WTC11 (cell line): Measurements from ENCODE around the gene SLC9A9. TPM values are rescaled to one million over a fixed set of nuclear protein-coding genes. Genes with fewer than 3 reads are reported as not detected.

Experiments
- ATAC-seq: fragments of 200-7000 bp; cut with Tn5 transposase; 2 replicates; pipeline ENCODE4 v1.10.0; 2021; ENCODE audit warnings: mild to moderate bottlenecking, moderate library complexity
- CTCF ChIA-PET: fragments of 300-600 bp; sonication (Branson Sonifier 250); formaldehyde crosslinking; loops from one replicate; lab custom pipeline; 2021; ENCODE audit warnings: antibody characterized with exemption; lab: Charles Lee
- POLR2A ChIA-PET: fragments of 350-600 bp; sonication (Branson Sonifier 250); formaldehyde crosslinking; loops from one replicate; lab custom pipeline; 2021; ENCODE audit warnings: antibody characterized with exemption; lab: Charles Lee
- DNase-seq: peaks from one replicate; pipeline ENCODE4 v3.0.0; 2021; ENCODE audit warnings: low spot score
- H3K27ac Mint-ChIP-seq: 2 replicates; pipeline ENCODE4 v1.8.0; 2021; ENCODE audit warnings: mixed read lengths
- H3K27me3 Mint-ChIP-seq: 2 replicates; pipeline ENCODE4 v1.8.0; 2021; ENCODE audit warnings: low read depth, mild to moderate bottlenecking, moderate library complexity, mixed read lengths
- H3K36me3 Mint-ChIP-seq: 2 replicates; pipeline ENCODE4 v1.8.0; 2021; ENCODE audit warnings: mixed read lengths
- H3K4me1 Mint-ChIP-seq: 2 replicates; pipeline ENCODE4 v1.8.0; 2022; ENCODE audit warnings: mixed read lengths
- H3K4me3 Mint-ChIP-seq: 2 replicates; pipeline ENCODE4 v1.8.0; 2021; ENCODE audit warnings: mild to moderate bottlenecking, moderate library complexity, mixed read lengths
- H3K9me3 Mint-ChIP-seq: 2 replicates; pipeline ENCODE4 v1.8.0; 2021; ENCODE audit warnings: mixed read lengths
- ATF6 ChIP-seq: sonication (generic); formaldehyde crosslinking; IDR thresholded peaks from 2 replicates; pipeline ENCODE4 v1.8.1; 2023; ENCODE audit warnings: mild to moderate bottlenecking, missing genetic modification reagents
- CREB1 ChIP-seq: sonication (generic); formaldehyde crosslinking; IDR thresholded peaks from 2 replicates; pipeline ENCODE4 v1.8.0; 2023; ENCODE audit warnings: mild to moderate bottlenecking, missing genetic modification reagents
- ESRRA ChIP-seq: sonication (generic); formaldehyde crosslinking; IDR thresholded peaks from 2 replicates; pipeline ENCODE4 v1.8.1; 2022; ENCODE audit warnings: mild to moderate bottlenecking, missing genetic modification reagents, borderline replicate concordance
- ETV6 ChIP-seq: sonication (generic); formaldehyde crosslinking; IDR thresholded peaks from 2 replicates; pipeline ENCODE4 v1.8.1; 2022; ENCODE audit warnings: mild to moderate bottlenecking, missing genetic modification reagents
- FOXP1 ChIP-seq: sonication (generic); formaldehyde crosslinking; IDR thresholded peaks from 2 replicates; pipeline ENCODE4 v1.8.0; 2022; ENCODE audit warnings: missing genetic modification reagents, mild to moderate bottlenecking, moderate library complexity, borderline replicate concordance
- FOXP4 ChIP-seq: sonication (generic); formaldehyde crosslinking; IDR thresholded peaks from 2 replicates; pipeline ENCODE4 v1.8.0; 2022; ENCODE audit warnings: mild to moderate bottlenecking, missing genetic modification reagents
- GABPB1 ChIP-seq: sonication (generic); formaldehyde crosslinking; IDR thresholded peaks from 2 replicates; pipeline ENCODE4 v1.8.1; 2023; ENCODE audit warnings: mild to moderate bottlenecking, missing genetic modification reagents
- HMGA2 ChIP-seq: fragments of 250-450 bp; sonication (Bioruptor Pico); IDR thresholded peaks from 2 replicates; pipeline ENCODE4 v1.4.0; 2021; ENCODE audit warnings: mild to moderate bottlenecking, moderate library complexity
- JUN ChIP-seq: sonication (generic); formaldehyde crosslinking; IDR thresholded peaks from 2 replicates; pipeline ENCODE4 v1.8.0; 2023; ENCODE audit warnings: mild to moderate bottlenecking, missing genetic modification reagents
- KAT7 ChIP-seq: sonication (generic); formaldehyde crosslinking; IDR thresholded peaks from 2 replicates; pipeline ENCODE4 v1.8.1; 2023; ENCODE audit warnings: missing genetic modification reagents, mild to moderate bottlenecking, borderline replicate concordance
- MXD4 ChIP-seq: fragments of 250-450 bp; sonication (Bioruptor Pico); IDR thresholded peaks from 2 replicates; pipeline ENCODE4 v1.8.0; 2021; ENCODE audit warnings: mild to moderate bottlenecking, moderate library complexity, borderline replicate concordance
- NR1H2 ChIP-seq: sonication (generic); formaldehyde crosslinking; IDR thresholded peaks from 2 replicates; pipeline ENCODE4 v1.9.0; 2021; ENCODE audit warnings: mild to moderate bottlenecking, moderate library complexity, missing genetic modification reagents
- NR3C1 ChIP-seq: sonication (generic); formaldehyde crosslinking; conservative IDR thresholded peaks from 2 replicates; pipeline ENCODE4 v1.8.1; 2023; ENCODE audit warnings: low read depth, mild to moderate bottlenecking, missing genetic modification reagents
- RORB ChIP-seq: fragments of 250-450 bp; sonication (Bioruptor Pico); IDR thresholded peaks from 2 replicates; pipeline ENCODE4 v1.9.0; 2021; ENCODE audit warnings: mild to moderate bottlenecking
- TP53 ChIP-seq: sonication (generic); formaldehyde crosslinking; IDR thresholded peaks from 2 replicates; pipeline ENCODE4 v1.8.1; 2023; ENCODE audit warnings: mild to moderate bottlenecking, missing genetic modification reagents
- ZBTB21 ChIP-seq: sonication (generic); formaldehyde crosslinking; IDR thresholded peaks from 2 replicates; pipeline ENCODE4 v1.8.1; 2023; ENCODE audit warnings: mild to moderate bottlenecking, missing genetic modification reagents, borderline replicate concordance
- ZNF416 ChIP-seq: fragments of 250-450 bp; sonication (Bioruptor Pico); IDR thresholded peaks from 2 replicates; pipeline ENCODE4 v1.9.0; 2021; ENCODE audit warnings: mild to moderate bottlenecking, inconsistent platforms
- ZNF425 ChIP-seq: fragments of 250-450 bp; sonication (Bioruptor Pico); conservative IDR thresholded peaks from 2 replicates; pipeline ENCODE4 v1.9.0; 2021; ENCODE audit warnings: mild to moderate bottlenecking
- total RNA-seq: library from RNA; stranded (reverse); gene quantifications from 3 replicates; pipeline ENCODE4 v1.2.3, GENCODE V29; 2021
- TF ChIP-seq, protein P1 (sequence below): sonication (generic); formaldehyde crosslinking; IDR thresholded peaks from 2 replicates; pipeline ENCODE4 v1.8.0; 2022; ENCODE audit warnings: mild to moderate bottlenecking, missing genetic modification reagents
- TF ChIP-seq, protein P2 (sequence below): sonication (generic); formaldehyde crosslinking; IDR thresholded peaks from 2 replicates; pipeline ENCODE4 v1.8.0; 2023; ENCODE audit warnings: missing genetic modification reagents
- TF ChIP-seq, protein P3 (sequence below): sonication (generic); formaldehyde crosslinking; conservative IDR thresholded peaks from 2 replicates; pipeline ENCODE4 v1.8.1; 2023; ENCODE audit warnings: mild to moderate bottlenecking, low read depth, missing genetic modification reagents, moderate library complexity
- TF ChIP-seq, protein P4 (sequence below): sonication (generic); formaldehyde crosslinking; IDR thresholded peaks from 2 replicates; pipeline ENCODE4 v1.8.1; 2022; ENCODE audit warnings: mild to moderate bottlenecking, moderate library complexity, missing genetic modification reagents

The SLC9A9 gene
- total RNA-seq, 1 experiment from 2014 or later, result 1.2 TPM

DNA sequence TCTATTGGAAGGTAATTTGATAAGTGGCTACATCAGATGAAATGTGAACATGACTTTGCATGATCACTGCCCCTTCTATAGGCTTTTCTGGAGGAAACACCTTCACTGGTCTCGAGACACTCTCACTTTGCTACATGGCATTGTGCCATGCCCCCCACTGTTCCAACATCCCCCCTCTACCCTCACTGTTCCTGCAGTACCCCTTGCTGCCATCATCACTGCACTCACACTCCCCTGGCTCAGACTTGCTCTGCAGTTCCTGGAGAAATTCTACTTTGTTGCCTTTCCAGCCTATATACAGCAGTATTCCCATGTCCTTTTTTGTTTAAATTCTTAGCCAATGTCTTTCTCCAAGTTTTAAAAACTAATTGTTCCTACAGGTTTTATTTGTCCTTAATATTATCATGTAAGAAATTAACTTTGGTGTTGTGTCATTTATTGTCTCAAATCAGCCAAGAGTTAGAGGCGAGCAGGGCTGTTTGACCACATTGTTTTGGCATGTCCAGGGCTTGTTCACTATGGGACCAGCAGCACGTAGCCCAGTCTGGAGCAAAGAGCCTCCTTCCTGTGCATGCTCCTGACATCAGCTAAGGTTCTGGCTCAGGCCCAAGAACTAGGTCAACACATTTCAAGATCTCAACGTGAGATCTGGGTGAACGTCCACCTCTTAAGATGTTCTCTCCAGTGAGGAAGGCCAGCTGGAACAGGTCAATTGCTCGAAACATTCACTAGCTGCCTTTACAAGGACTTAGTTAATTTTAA lies 246.4 kb downstream of the SLC9A9 start:
- no peak for DNase-seq
- Mint-ChIP-seq H3K9me3 (peaks cover 13% of the 10 kb centered on the region), H3K27ac (no peak overlapping the region)
- TF ChIP-seq, protein P1, sequence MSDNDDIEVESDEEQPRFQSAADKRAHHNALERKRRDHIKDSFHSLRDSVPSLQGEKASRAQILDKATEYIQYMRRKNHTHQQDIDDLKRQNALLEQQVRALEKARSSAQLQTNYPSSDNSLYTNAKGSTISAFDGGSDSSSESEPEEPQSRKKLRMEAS (CRISPR knock-in tag), result no peak
- TF ChIP-seq GABPB1 (CRISPR knock-in tag) (no peak), JUN (CRISPR knock-in tag) (no peak), RORB (CRISPR knock-in tag) (no peak), NR3C1 (CRISPR knock-in tag) (no peak), NR1H2 (no peak), KAT7 (no peak)
- TF ChIP-seq, protein P2, sequence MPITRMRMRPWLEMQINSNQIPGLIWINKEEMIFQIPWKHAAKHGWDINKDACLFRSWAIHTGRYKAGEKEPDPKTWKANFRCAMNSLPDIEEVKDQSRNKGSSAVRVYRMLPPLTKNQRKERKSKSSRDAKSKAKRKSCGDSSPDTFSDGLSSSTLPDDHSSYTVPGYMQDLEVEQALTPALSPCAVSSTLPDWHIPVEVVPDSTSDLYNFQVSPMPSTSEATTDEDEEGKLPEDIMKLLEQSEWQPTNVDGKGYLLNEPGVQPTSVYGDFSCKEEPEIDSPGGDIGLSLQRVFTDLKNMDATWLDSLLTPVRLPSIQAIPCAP (CRISPR knock-in tag), result no peak
- TF ChIP-seq, all 79 proteins: peak for 0
- Mint-ChIP-seq H3K27me3 (no peaks in the 10 kb centered on the region), H3K4me3 (no peak overlapping the region), H3K36me3 (no peaks in the 10 kb centered on the region), H3K4me1 (peaks cover 49% of the 10 kb centered on the region)
- peak; percentile 68 for ATAC-seq
- CTCF ChIA-PET, result no interaction called here
- POLR2A ChIA-PET, result no interaction called here

GRCh38 chr3:143600756-143601718 lies 247.2 kb downstream of the SLC9A9 start:
- ChIA-PET CTCF (no interaction called here), POLR2A (no interaction called here)
- peaks cover 13% of the 10 kb centered on the region for H3K9me3 Mint-ChIP-seq
- ATAC-seq (peak; percentile 19; the same call in 1 of the 2 replicates), DNase-seq (no peak)
- H3K36me3 Mint-ChIP-seq, result no peaks in the 10 kb centered on the region
- peaks cover 50% of the 10 kb centered on the region for H3K4me1 Mint-ChIP-seq
- peak overlapping the region; percentile 0; the same call in 1 of the 2 replicates for H3K27ac Mint-ChIP-seq
- H3K27me3 Mint-ChIP-seq, result no peaks in the 10 kb centered on the region
- H3K4me3 Mint-ChIP-seq, result no peak overlapping the region
- TF ChIP-seq ETV6 (CRISPR knock-in tag) (no peak), ATF6 (CRISPR knock-in tag) (no peak), TP53 (CRISPR knock-in tag) (no peak), CREB1 (CRISPR knock-in tag) (no peak), RORB (CRISPR knock-in tag) (no peak), FOXP1 (no peak), ZBTB21 (no peak), ZNF425 (CRISPR knock-in tag) (no peak), GABPB1 (CRISPR knock-in tag) (no peak), MXD4 (no peak), ZNF416 (CRISPR knock-in tag) (no peak), FOXP4 (CRISPR knock-in tag) (no peak), HMGA2 (no peak), ESRRA (CRISPR knock-in tag) (no peak)
- TF ChIP-seq, protein P3, sequence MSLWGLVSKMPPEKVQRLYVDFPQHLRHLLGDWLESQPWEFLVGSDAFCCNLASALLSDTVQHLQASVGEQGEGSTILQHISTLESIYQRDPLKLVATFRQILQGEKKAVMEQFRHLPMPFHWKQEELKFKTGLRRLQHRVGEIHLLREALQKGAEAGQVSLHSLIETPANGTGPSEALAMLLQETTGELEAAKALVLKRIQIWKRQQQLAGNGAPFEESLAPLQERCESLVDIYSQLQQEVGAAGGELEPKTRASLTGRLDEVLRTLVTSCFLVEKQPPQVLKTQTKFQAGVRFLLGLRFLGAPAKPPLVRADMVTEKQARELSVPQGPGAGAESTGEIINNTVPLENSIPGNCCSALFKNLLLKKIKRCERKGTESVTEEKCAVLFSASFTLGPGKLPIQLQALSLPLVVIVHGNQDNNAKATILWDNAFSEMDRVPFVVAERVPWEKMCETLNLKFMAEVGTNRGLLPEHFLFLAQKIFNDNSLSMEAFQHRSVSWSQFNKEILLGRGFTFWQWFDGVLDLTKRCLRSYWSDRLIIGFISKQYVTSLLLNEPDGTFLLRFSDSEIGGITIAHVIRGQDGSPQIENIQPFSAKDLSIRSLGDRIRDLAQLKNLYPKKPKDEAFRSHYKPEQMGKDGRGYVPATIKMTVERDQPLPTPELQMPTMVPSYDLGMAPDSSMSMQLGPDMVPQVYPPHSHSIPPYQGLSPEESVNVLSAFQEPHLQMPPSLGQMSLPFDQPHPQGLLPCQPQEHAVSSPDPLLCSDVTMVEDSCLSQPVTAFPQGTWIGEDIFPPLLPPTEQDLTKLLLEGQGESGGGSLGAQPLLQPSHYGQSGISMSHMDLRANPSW (CRISPR knock-in tag), result no peak
- TF ChIP-seq, protein P4, sequence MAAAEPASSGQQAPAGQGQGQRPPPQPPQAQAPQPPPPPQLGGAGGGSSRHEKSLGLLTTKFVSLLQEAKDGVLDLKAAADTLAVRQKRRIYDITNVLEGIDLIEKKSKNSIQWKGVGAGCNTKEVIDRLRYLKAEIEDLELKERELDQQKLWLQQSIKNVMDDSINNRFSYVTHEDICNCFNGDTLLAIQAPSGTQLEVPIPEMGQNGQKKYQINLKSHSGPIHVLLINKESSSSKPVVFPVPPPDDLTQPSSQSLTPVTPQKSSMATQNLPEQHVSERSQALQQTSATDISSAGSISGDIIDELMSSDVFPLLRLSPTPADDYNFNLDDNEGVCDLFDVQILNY (CRISPR knock-in tag), result no peak
